HT1080 (cell line): ENCODE results near the gene FYCO1. TPM values are rescaled to one million over a fixed set of nuclear protein-coding genes. Genes with fewer than 3 reads are reported as not detected.

ENCODE experiments used
- DNase-seq: peaks from one replicate; pipeline ENCODE4 v3.0.0-alpha.2; 2015; ENCODE audit warnings: low read depth
- total RNA-seq: library from RNA; depleted of rRNA; stranded (reverse); fragments of >200 nt; shearing (Covaris generic); gene quantifications from 2 replicates; pipeline ENCODE4 v1.2.3, GENCODE V29; 2014

FYCO1 gene
- total RNA-seq, 1 experiment from 2014 or later = 10.3 TPM

DNA sequence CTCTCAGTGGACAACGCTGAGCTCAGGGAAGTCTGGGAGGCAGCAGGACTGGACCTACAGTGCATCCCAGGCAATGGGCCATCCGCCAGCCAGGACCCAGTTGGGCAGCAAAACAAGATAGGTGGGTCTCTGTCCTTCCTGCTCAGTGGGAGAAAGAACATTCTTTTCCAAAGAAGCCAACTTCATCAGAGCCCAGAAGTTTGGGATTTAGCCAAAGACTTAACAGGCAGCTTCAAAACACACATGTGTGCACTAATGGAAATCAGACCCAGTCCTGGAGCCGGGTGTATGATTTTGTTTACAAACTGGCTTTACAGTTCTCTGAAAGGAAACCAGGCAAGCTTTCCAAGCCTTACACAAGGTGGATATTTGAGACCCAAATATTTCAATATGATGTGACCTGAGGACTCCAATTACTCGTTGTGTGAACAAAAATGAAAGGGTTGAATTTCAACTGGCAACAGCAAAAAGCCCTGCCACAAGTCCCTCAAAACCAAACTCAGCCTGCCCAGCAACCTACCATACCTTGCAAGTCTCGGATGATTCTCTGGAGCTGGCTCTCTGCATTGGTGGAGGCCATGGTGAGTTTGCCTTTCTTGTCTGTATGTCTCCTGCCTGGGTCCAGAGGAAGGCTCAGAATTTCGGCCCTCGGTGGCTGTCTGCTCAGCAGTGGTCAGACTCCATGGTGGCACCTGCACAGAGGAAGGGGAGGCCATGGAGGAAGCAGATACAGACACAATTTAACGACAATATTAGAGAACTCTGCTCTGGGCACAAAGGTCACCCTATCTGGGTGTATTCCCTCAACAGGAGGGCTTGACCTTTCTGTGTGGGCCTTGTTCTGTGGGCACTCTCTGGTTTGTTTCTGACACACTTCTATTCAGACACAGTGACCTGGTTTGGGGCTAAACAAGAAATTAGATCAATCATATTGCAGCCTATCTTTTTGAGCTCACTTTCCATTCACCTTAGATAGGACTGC, 11.0 kb downstream of the FYCO1 start:
- no peak for DNase-seq

DNA sequence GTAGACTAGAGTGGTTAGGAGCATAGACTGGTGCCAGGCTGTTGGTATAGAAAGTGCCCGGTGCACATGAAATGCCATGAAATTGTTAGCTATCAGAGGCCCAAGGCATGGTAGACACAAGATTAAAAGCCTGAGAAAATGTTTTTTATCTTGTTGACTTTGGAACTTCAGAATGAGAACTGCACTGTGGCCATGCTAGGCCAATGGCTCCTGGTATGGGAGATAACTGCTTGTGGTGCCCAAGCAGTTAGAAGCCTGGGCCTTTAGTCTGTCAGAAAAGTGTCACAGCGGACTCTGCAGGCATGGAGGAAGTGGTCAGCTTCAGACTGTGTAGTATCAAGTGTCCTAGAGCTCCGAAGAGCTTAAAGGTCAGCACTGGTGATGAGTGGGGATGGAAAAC, 11.9 kb downstream of the FYCO1 start:
- no peak for DNase-seq

DNA sequence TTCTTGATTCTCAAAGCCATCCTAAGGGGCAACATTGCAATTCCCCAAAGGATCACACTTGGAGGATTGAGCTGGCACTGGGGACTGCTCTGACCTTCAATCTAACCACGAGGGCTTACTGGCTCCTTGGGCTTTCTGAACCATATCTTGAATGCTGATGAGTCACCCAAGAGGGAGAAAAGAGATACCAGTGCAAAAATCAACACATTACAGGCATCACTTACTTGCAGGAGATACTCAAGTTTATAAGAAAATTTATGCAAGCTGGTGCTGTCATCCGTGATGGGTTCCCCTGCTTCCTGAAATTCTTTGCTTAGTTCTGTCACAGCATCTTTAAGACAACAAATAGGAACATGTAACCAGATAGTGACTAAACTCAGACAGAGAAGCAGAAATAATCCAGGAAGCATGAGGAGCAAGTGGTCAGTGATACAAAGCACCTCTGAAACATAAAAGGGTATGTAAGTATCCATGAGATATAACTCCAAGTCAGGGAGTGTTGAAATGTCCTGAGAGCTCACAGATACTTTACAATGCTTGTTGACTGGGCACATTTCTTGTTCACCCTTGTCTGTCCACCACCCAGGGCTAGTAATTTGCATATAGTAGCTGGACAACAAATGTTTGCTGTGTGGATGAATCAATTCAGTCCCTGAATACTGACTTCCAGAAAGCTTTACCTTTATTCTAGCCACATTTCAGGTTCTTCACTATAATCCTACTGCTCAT, 14.1 kb downstream of the FYCO1 start:
- DNase-seq = peak; percentile 62

DNA sequence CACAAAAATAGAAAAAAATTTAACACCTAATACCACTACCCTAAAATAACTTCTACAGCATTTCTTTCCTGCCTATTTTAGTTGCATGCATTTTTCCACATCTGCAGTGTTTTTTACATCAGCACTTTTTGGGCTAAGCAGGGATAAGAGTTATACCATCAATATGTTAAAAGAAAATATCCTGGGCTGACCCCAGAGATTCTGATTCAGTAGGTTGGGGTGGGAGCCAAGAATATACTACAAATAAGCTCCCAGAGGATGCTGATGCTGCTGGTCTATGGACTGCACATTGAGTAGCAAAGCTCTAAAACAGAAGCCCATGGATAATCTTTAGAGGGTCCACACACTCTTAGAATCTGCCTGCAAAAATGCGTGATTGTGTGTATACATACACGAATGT, 14.8 kb downstream of the FYCO1 start:
- DNase-seq = no peak

DNA sequence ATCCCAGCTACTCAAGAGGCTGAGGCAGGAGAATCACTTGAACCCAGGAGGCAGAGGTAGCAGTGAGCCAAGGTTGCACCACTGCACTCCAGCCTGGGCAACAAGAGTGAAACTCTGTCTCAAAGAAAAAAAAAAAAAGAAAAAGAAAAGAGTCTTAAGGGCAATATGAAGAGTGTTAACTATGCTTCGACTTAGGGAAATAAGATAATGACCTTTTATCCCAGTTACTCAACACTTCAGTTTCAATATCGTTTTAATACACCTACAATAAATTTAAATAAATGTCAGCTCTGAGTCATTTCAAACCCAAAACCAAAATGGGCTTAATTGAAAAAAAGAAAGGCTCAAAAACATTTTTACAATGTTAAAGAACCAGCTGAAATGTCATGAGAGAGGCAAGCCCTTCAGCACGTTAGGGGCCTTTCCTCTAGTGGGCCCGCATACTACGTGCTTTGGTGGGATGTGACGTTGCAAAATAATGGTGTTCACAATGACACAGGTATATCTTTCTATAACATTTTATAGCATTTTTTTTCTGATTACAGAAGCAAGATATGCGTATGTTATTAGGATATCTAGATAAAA, 15.3 kb downstream of the FYCO1 start:
- DNase-seq = no peak

DNA sequence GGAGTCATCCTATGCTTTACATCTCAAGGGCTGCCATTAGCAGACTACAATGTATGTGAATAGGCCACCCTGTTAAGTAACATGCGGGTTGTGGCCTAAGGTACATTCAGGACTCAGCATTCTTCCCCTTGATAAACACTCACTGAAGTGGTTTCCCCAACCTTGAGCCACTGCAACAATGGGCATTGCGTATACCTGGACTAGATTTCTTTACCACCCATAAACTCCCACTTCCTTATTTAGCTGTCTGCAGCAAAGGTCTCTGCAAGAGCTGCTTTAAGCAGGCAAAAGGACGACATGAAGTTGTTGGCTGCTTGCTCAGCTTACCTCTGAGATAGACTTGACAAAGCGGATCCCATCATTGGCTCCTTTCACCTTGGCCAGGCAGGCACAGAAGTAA, 16.2 kb downstream of the FYCO1 start:
- no peak for DNase-seq

DNA sequence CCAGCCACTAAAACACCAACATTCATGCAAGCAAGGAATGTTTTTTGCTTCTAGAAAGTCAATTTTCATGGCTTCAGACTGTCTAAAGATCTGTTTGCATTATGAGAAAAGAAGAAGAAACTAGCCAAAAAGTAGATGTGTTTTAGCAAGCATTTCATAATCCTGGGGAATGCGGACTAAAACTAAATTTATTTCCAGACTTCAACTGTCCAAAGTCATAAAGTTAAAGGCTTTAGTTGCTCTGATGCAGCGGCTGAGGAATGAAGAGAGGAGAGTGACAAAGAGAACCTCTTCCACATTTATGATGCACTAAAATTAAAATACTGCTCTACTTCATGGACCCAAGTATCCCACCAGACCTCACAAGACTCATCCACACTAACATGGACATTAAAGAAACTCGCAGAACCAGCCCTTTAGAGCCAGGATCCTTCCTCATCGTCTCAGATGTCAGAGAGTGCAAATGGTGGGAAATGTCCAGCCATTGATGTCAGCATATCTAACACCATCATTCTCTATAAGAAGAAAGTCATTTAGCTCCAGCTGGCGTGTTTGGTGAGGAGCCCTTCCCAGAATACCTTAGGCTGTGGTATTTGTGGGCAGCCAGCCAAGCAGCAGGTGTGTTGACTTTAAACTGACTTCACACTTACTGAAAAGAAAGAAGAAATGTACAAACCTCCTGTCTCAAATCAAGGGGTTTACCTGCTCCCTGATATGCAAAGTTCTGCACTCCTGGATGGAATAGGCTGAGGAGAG, 17.4 kb downstream of the FYCO1 start:
- DNase-seq = no peak

DNA sequence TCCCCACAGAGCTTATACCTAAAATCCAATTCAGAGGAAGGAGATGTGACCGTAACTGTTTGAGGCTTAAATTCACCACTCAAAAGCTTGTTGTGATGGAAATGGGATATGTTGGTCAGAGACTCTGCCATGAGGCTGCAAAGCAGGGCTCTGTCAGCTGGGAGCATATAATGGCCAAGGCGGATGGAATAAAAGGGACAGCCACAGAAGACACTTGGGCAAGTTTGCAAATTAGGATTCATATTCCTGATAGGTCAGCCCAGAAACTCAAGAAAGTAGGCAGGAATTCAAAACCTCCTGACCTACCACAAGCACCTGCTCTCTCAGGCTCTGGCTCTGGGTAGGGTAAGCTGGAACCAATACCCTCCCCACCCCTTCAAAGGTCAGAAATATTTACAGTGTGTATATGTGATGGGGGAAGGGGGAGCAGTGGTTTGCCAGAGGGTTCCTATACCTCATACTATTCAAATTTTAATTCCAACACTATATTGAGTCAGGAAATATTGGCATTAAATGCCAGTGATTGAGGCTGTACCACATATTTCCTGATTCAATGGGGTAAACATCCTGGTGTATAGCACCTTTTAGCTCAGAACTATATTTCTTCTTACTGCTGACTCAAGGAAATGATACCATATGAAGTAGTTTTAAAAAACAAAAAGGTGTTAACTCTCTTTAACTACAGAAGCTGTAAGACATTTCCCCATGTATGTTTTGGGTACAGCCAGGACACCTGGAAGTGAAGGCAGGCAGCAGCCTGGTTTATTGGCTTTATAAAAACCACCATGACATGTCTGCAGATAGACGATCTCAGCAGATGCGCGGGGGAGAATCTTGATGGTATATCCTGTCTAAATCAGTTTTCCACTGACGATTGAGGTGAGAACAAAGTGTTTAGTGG, 19.2 kb downstream of the FYCO1 start:
- no peak for DNase-seq

DNA sequence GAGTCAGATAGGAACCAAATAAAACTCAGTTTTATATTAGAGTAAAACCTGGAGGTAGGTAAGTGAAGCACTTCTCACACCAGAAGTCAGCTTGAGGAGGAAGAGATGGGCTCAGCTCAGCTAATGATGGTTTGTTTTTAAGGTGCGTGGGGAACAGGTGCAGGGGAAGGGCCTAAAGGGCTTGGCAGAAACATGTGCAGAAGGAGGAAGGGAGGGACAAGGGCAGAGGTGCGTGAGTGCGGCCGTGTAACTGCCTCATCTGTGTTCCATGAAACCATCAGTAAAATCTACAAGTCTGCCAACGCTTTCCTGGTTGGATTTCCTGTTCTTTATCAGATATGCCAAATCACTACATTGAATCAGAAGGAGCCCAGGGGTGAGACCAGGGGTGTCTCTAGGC, 19.9 kb downstream of the FYCO1 start:
- DNase-seq = no peak

DNA sequence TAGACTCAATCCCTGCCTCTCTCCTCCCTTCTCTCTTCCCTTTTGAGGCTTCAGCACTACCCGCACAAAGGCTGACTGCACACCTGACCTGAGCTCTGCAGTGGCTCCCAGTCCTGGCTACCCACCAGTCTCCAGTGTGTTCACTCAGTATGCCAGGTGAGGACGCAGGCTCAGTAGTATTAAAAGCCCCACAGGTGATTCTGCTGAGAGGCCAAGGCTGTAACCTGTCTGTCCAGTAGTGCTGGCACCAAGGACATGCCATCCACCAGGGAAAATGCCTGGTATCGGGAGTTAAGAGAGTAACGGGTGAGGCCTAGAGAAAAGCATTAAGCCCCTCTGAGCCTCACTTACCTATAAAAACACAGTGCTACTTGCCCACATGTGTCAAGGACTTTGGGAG, 20.9 kb downstream of the FYCO1 start:
- DNase-seq = no peak

DNA sequence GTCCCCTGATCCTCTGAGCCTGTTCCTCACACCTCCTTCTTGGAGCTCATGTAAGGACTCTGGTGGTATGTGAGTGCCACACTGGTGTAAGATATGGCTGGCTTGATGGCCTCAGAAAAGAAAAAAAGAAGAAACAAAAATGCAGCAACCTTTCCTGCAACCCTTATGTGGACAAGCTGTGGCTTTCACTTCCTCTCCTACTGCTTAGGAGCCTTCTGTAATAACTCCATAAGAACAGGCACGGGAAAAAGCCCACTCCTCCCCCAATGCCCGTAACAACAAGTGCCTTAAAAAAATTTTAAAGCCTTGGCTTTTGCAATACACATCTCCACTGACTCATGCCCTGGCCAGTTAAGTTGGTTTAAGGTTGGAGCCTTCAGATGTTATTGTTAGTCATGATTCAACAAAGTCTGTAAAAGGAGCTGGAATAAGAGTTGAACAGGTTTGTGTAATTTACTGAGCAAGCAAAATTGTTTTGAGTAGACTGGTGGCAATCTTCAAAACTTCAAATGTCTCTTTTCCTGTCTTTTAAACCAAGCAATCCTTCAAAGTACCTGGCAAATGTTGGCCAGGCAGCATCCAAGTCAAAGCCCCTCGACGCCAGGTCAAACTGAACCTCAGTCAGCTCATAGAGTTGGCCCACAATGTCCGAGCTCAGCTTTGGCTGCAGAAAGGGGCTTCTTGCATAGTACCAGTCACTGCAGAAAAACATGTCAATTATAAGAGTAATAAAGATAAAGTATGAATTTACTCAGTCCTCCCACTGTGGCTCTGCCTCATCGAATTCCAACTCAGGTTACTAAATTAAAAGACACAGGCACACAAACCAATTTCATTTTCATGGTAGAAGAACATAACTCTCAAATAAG, 22.9 kb downstream of the FYCO1 start:
- peak; percentile 95 for DNase-seq

DNA sequence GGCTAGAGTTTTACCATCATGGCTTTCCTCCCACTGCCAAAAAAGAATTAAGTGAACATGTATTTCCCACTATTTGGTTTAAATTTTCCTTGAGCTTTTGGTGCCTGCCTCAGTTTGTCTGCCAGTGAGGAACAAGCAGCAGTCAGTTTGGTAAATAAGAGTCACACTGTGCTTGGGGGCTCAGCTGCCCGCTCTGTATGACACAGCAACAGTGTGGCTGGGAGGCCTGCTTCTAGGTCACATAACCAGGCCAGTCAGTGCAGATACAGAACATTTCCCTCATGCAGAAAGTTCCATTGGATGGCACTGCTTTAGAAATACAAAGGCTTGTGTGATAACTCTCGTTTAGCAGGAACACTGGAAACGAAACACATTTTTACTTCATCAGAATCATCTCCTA, 25.7 kb downstream of the FYCO1 start:
- no peak for DNase-seq

DNA sequence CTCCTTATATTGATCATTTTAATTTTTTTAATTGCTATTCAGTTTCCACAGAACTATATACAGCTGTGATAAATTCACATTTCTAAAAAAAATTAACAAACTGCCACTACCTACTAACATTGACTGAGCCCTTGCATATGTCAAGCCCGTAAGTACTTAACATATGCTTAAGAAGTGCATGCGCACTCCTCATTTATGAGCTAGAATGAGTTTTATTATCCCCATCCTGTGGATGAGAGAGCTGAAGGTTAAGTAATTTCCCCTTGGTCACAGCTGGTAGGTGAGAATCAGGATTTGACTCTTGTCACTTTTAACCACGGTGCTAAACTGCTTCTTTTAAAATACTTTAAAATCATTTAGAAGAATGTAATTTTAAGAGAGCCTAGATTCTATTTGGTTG, 26.5 kb downstream of the FYCO1 start:
- no peak for DNase-seq

DNA sequence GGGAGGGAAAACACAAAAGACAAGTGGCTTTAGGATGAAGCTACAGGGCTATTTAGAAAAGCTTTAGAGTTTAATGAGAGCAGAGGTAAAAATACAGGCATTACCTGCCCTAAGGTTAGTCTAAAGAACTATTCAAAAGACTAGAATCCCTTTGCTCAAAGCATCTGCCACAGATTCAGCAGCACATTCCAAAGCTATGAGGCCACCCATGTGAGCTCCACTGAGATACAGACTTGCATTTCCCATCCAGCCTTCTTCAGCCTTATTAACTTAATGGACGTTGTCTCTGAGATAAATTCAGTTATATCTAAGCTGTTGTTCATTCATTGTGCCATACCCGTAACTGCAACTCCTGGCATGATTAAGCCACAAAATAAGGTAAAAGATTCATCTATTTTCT, 26.9 kb downstream of the FYCO1 start:
- DNase-seq = no peak

DNA sequence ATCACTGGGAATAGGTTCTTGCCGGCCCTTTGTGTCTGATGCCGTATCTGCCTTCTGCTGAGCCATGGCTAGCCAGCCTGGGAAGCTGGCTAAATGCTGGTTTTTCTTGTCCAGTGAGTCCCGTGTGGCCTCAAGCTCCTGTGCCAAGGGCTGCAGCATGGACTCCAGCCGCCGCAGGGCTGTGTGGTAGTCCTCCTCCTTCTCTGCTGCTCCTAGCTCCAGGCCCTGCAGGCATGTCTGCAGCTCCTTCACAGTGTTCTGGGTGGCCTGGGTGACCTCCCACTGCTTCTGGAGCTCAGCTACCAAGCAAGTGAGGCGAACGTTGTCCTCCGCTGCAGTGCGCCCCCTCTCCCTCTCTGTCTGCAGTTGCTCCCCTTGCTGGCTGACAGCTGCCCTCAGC, 27.5 kb downstream of the FYCO1 start:
- no peak for DNase-seq

DNA sequence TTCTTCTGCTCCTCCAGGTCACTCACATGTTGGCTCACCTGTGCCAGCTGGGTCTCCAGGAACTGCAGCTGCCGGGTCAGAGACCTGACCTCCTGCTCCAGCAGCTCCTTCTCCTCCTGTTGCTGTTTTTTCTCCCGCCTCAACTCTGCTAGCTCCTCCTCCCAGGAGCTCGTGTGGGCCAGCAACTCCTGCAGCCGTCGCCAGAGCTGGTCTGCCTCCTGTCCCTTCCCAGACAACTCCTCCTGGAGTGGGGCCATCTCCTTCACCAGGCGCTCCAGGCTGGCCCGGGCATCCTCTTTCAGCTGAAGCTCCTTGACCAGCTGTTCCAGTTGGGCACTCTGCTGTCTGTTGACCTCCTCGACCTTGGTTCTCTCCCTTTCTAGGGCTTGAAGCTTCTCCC, 27.9 kb downstream of the FYCO1 start:
- no peak for DNase-seq

DNA sequence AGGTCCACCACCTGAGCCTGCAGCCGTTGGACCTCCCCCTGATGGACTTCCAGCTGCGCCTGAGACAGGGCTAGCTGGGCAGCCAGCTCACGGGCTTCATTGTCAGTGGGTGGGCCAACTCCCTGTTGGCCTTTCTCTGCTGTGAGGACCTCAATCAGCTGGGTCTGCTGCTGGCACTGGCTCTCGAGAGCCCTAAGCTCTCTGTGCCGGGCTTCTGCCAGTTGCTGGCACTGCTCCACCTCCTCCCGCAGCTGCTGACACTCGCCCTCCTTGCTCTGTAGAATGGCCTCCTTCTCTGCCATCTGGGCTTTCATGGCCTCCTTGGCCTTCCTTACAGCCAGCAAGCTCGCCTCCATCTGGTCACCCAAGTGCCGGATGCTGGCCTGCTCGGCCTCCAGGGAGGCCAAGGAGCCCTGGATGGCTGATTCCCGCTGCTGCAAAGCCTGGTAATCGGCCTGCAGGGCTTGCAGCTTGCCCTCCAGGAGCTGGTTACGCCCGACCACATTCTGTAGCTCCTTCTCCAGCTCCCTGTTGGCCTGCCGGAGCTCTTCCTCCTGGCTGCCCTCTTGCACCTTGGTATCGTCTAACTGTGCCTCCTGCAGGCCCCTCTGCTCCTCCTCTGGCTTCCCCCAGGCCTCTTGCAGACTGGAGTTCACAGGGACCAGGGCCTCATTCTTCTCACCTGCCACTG, 28.5 kb downstream of the FYCO1 start:
- DNase-seq = no peak

DNA sequence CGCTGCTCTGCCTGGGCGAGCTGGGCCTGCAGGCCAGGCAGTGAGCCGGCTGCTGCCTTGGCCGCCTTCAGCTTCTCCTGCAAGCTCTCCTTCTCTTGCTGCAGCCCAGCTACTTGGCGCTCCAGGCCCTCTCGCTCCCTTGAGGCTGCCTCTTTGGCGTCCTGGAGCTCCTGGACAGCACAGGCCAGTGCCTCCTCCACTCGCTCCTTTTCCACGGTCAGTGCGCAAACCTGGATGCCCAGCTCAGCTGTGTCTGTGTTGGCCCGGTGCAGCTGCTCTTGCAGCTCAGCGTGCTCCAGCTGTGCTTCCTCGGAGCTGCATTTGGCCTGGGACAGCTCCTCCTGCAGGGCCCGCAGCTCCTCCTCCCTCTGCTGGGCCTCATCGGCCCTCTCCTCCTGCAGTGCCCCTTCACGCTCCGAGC, 29.2 kb downstream of the FYCO1 start:
- no peak for DNase-seq

DNA sequence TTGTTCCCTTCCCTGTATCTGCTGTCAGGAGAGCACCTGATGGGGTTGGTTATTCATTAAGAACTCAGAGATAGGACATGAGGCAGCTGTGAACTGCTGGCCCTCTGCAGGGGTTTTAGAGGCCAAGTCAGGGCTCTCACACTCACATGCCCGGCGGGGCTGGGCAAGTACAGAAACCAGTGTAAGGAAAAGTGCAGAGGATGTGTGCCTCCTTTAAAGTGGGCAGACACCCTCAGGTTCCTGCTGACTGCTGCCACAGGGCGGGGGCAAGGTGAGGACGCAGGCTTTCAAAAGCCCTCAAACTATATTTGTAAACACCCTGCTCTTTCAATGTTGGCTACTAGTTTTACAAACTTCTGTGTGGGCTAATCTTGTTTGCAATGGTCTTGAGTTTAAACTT, 30.0 kb downstream of the FYCO1 start:
- DNase-seq = no peak
